Adipocyte (in vitro differentiated cells): ENCODE results near the gene RBP3.

ENCODE experiments used
- DNase-seq: peaks from one replicate; pipeline ENCODE4 v3.0.0-alpha.2; 2015; ENCODE audit warnings: low read depth
- H3K27me3 ChIP-seq: replicated peaks from 2 replicates; pipeline ENCODE4 v1.7.0; 2013; ENCODE audit warnings: mild to moderate bottlenecking, low read length, moderate library complexity; ENCODE audit not compliant: control insufficient read depth, insufficient read depth
- H3K36me3 ChIP-seq: 2 replicates; pipeline ENCODE4 v1.7.0; 2013; ENCODE audit warnings: low read length, mild to moderate bottlenecking, moderate library complexity; ENCODE audit not compliant: control insufficient read depth, insufficient read depth, severe bottlenecking
- H3K4me1 ChIP-seq: 2 replicates; pipeline ENCODE4 v1.7.0; 2013; ENCODE audit warnings: mild to moderate bottlenecking, low read length, moderate library complexity; ENCODE audit not compliant: control insufficient read depth, insufficient read depth
- H3K4me3 ChIP-seq: 2 replicates; pipeline ENCODE4 v1.7.0; 2013; ENCODE audit warnings: mild to moderate bottlenecking, low read length, moderate library complexity
- H3K9ac ChIP-seq: 2 replicates; pipeline ENCODE4 v1.7.0; 2013; ENCODE audit warnings: mild to moderate bottlenecking, low read length, moderate library complexity
- H3K9me3 ChIP-seq: 2 replicates; pipeline ENCODE4 v1.7.0; 2013; ENCODE audit warnings: mild to moderate bottlenecking, low read length, moderate library complexity; ENCODE audit not compliant: control insufficient read depth

The RBP3 gene

GRCh38 chr10:47370015-47370767 is 22.0 kb downstream of the RBP3 start:
- peaks cover 10% of the 10 kb centered on the region for H3K4me1 ChIP-seq
- no peak overlapping the region for H3K4me3 ChIP-seq
- H3K9me3 ChIP-seq = no peaks in the 10 kb centered on the region
- no peak overlapping the region for H3K9ac ChIP-seq
- no peaks in the 10 kb centered on the region for H3K36me3 ChIP-seq
- peaks cover 25% of the 10 kb centered on the region for H3K27me3 ChIP-seq
- no peak for DNase-seq

GRCh38 chr10:47370878-47371277 is 22.7 kb downstream of the RBP3 start:
- Histone ChIP-seq H3K9me3 (no peaks in the 10 kb centered on the region), H3K36me3 (no peaks in the 10 kb centered on the region), H3K9ac (no peak overlapping the region), H3K4me1 (peaks cover 12% of the 10 kb centered on the region), H3K27me3 (peaks cover 19% of the 10 kb centered on the region), H3K4me3 (no peak overlapping the region)
- no peak for DNase-seq

- no peaks in the 10 kb centered on the region for H3K36me3 ChIP-seq
- H3K27me3 ChIP-seq = peaks cover 21% of the 10 kb centered on the region
- no peak overlapping the region for H3K4me3 ChIP-seq
- H3K4me1 ChIP-seq = peaks cover 12% of the 10 kb centered on the region
- no peaks in the 10 kb centered on the region for H3K9me3 ChIP-seq
- DNase-seq = no peak
- H3K9ac ChIP-seq = no peak overlapping the region
Measured at GRCh38 chr10:47371629-47372485, 23.7 kb downstream of the RBP3 start.

- Histone ChIP-seq H3K9ac (no peak overlapping the region), H3K4me3 (no peak overlapping the region), H3K27me3 (peaks cover 20% of the 10 kb centered on the region), H3K4me1 (peaks cover 12% of the 10 kb centered on the region), H3K36me3 (no peaks in the 10 kb centered on the region), H3K9me3 (no peaks in the 10 kb centered on the region)
- no peak for DNase-seq
Measured at GRCh38 chr10:47372726-47373125, 24.6 kb downstream of the RBP3 start.

- Histone ChIP-seq H3K36me3 (no peaks in the 10 kb centered on the region), H3K4me1 (peaks cover 12% of the 10 kb centered on the region), H3K9ac (no peak overlapping the region), H3K9me3 (no peaks in the 10 kb centered on the region), H3K27me3 (peaks cover 36% of the 10 kb centered on the region), H3K4me3 (no peak overlapping the region)
- DNase-seq = peak; percentile 83
Measured at GRCh38 chr10:47374611-47375536, 26.7 kb downstream of the RBP3 start.

GRCh38 chr10:47376522-47377220 is 28.5 kb downstream of the RBP3 start:
- H3K4me3 ChIP-seq = no peak overlapping the region
- peaks cover 52% of the 10 kb centered on the region for H3K27me3 ChIP-seq
- no peak for DNase-seq
- H3K36me3 ChIP-seq = no peaks in the 10 kb centered on the region
- no peak overlapping the region for H3K9ac ChIP-seq
- peaks cover 12% of the 10 kb centered on the region for H3K4me1 ChIP-seq
- no peaks in the 10 kb centered on the region for H3K9me3 ChIP-seq

GRCh38 chr10:47378183-47378510 is 30.0 kb downstream of the RBP3 start:
- Histone ChIP-seq H3K4me3 (no peak overlapping the region), H3K9me3 (no peaks in the 10 kb centered on the region), H3K9ac (no peak overlapping the region), H3K36me3 (no peaks in the 10 kb centered on the region), H3K27me3 (peaks cover 56% of the 10 kb centered on the region), H3K4me1 (peaks cover 12% of the 10 kb centered on the region)
- DNase-seq = no peak

GRCh38 chr10:47378606-47379444 is 30.7 kb downstream of the RBP3 start:
- Histone ChIP-seq H3K9me3 (no peaks in the 10 kb centered on the region), H3K4me3 (no peak overlapping the region), H3K27me3 (peaks cover 58% of the 10 kb centered on the region), H3K9ac (no peak overlapping the region), H3K36me3 (no peaks in the 10 kb centered on the region), H3K4me1 (peaks cover 12% of the 10 kb centered on the region)
- no peak for DNase-seq

GRCh38 chr10:47379445-47379785 is 31.3 kb downstream of the RBP3 start:
- Histone ChIP-seq H3K9ac (no peak overlapping the region), H3K9me3 (no peaks in the 10 kb centered on the region), H3K27me3 (peaks cover 56% of the 10 kb centered on the region), H3K36me3 (no peaks in the 10 kb centered on the region), H3K4me1 (peaks cover 10% of the 10 kb centered on the region), H3K4me3 (no peak overlapping the region)
- no peak for DNase-seq

- Histone ChIP-seq H3K36me3 (no peaks in the 10 kb centered on the region), H3K9me3 (no peaks in the 10 kb centered on the region), H3K4me1 (peaks cover 5% of the 10 kb centered on the region), H3K27me3 (peaks cover 56% of the 10 kb centered on the region), H3K4me3 (no peak overlapping the region), H3K9ac (no peak overlapping the region)
- no peak for DNase-seq
Measured at GRCh38 chr10:47379901-47380300, 31.7 kb downstream of the RBP3 start.
